Heart left ventricle (tissue), 16 donors: Measurements from ENCODE around the gene SLC26A4. TPM values are rescaled to one million over a fixed set of nuclear protein-coding genes. Genes with fewer than 3 reads are reported as not detected.

Source experiments
- ATAC-seq, 4 donors: fragments of 200-7000 bp; cut with Tn5 transposase; one replicate each; pipeline ENCODE4 v1.9.1; 2020 to 2022; ENCODE audit warnings: moderate library complexity in 4 of 4, mild to moderate bottlenecking in 3 of 4, moderate number of reproducible peaks in 1 of 4
- DNase-seq, 5 donors: peaks; one replicate each; pipeline ENCODE4 v3.0.0-alpha.2; 2020
- H3K27ac ChIP-seq, 12 donors: fragments of 200-600 bp; sonication (generic) in 4 of 12; one replicate each; pipeline versions ENCODE4 v1.5.0 to v1.8.0; 2016 to 2022; ENCODE audit warnings: mild to moderate bottlenecking in 2 of 12
- H3K27me3 ChIP-seq, 9 donors: fragments of 200-600 bp; sonication (generic) in 2 of 9; one replicate each; pipeline versions ENCODE4 v1.5.1 to v1.8.0; 2016 to 2022; ENCODE audit warnings: mild to moderate bottlenecking in 3 of 9
- H3K36me3 ChIP-seq, 9 donors: fragments of 200-600 bp; sonication (generic) in 2 of 9; one replicate each; pipeline versions ENCODE4 v1.5.0 to v1.8.0; 2018 to 2022; ENCODE audit warnings: mild to moderate bottlenecking in 2 of 9
- H3K4me1 ChIP-seq, 12 donors: fragments of 200-600 bp; sonication (generic) in 4 of 12; one replicate each; pipeline versions ENCODE4 v1.5.0 to v1.8.0; 2016 to 2022; ENCODE audit warnings: mild to moderate bottlenecking in 3 of 12
- H3K4me3 ChIP-seq, 12 donors: fragments of 200-600 bp; sonication (generic) in 4 of 12; one replicate each; pipeline versions ENCODE4 v1.5.0 to v1.8.0; 2017 to 2022; ENCODE audit warnings: mild to moderate bottlenecking in 9 of 12, moderate library complexity in 4 of 12
- H3K9me3 ChIP-seq, 12 donors: fragments of 200-600 bp; sonication (generic) in 4 of 12; one replicate each; pipeline versions ENCODE4 v1.5.0 to v1.8.0; 2016 to 2022; ENCODE audit warnings: mild to moderate bottlenecking in 1 of 12
- CTCF ChIP-seq, 12 donors: fragments of 200-600 bp; sonication (generic) in 4 of 12; IDR thresholded peaks; one replicate each; pipeline versions ENCODE4 v1.5.0 to v1.8.0; 2018 to 2022; ENCODE audit warnings: antibody characterized with exemption in 12 of 12, mild to moderate bottlenecking in 5 of 12
- POLR2A ChIP-seq, 2 donors: fragments of 450-650 bp; IDR thresholded peaks; one replicate each; pipeline ENCODE4 v1.6.1; 2017; ENCODE audit warnings: antibody characterized with exemption in 2 of 2, mild to moderate bottlenecking in 2 of 2, moderate library complexity in 2 of 2
- WGBS, 4 donors: extraction: QIAGEN DNeasy Blood & Tissue Kit in 2 of 4; methylation state at CpG; one replicate each; pipeline versions ENCODE4 v1.1.5 to v1.1.7; 2013 to 2018; 5-methylcytosine and 5-hydroxymethylcytosine counted together
- intact Hi-C, 10 donors: fragments of 100-400 bp; cut with DNase I; formaldehyde crosslinking; loops; one replicate each; pipeline versions ENCODE4 v1.11.1 to v1.14.2; 2022
- polyA plus RNA-seq, 2 donors: library from polyadenylated mRNA; stranded (reverse); fragments of 200-250 nt; gene quantifications; one replicate each; pipeline ENCODE4 v1.2.3, GENCODE V29; 2013
- total RNA-seq, 9 donors: library from RNA; depleted of rRNA in 2 of 9; stranded (reverse); fragments of >200 nt in 2 of 9; fragmentation: NEBNext Ultra II Directional in 3 of 9; extraction: Animal tissue kit (Norgen Biotek cat#: 25700) in 3 of 9; gene quantifications; one replicate each; pipeline versions ENCODE4 v1.1.0 to v1.2.4, GENCODE V29; 2016 to 2023
- donor health status: ischemic (EF 13 %, LVEDD 7.1; RV severe dilation, severe dysfunction).
- donor health status: healthy with polysubstance abuse.
- donor health status: DM: no; HTN: yes; CAD: no.
- donor health status: DM: no; HTN: no; CAD: no.
- donor health status: ischemic (EF 25% LVEDD 6.9; RV normal size, moderate dysfunction).
- donor health status: ischemic (EF 25% LVEDD 5.7; RV mildly dilated, moderate dysfunction).
- donor health status: healthy.
- donor health status: DM: yes; HTN: yes; CAD: no.
- donor health status: ischemic (EF 35%, LVEDD 5.7; RV mildly dilated, moderate dysfunction).
- donor health status: nonischemic (EF 11% LVEDD 7.7; RV severe dilation, severe dysfunction).
- donor health status: DM: yes; HTN: yes; CAD: no.
- donor health status: PGD.
- donor health status: ischemic (EF 29% LVEDD 5.4; RV normal size, mild dysfunction).
- donor health status: nonischemic (EF 23%, LVEDD 6.1; RV moderate dilation, normal function).

The SLC26A4 gene
- total and polyA plus RNA-seq, 11 donors, result 0.19 to 1.8 (median 0.42) TPM

GRCh38 chr7:107742678-107743566, 82.3 kb downstream of the SLC26A4 start:
- H3K27me3 ChIP-seq, result no peaks in the 10 kb centered on the region
- peak; percentile 15 to 44 (median 40) for ATAC-seq
- H3K27ac ChIP-seq, result peak overlapping the region; percentile 92 to 99 (median 97)
- H3K9me3 ChIP-seq, result no peaks in the 10 kb centered on the region
- TF ChIP-seq CTCF (IDR thresholded peaks at IDR 0.05) (no peak), POLR2A (IDR thresholded peaks at IDR 0.05) (no peak)
- peaks cover 7 to 43% (median 28%) of the 10 kb centered on the region in 12 donors for H3K4me1 ChIP-seq
- intact Hi-C loops, result loop anchor here (2.0 to 10.0 kb wide), 6 partner anchors 129 to 404 kb away; partner anchors contain the start of genes COG5 (in 1 of the 10) and DUS4L (in 1 of the 10)
- peak overlapping the region; percentile 67 to 94 (median 82) for H3K4me3 ChIP-seq
- WGBS, 4 donors, result 14 to 17% (median 15%) methylated on average over 26 to 29 of the region's 29 CpGs
- DNase-seq, result peak; percentile 50 to 77 (median 63)
- H3K36me3 ChIP-seq, result no peaks in the 10 kb centered on the region

GRCh38 chr7:107743567-107744344, 83.1 kb downstream of the SLC26A4 start, which contains the start of gene CBLL1:
Gene CBLL1, plus strand, starts transcription at chr7:107744142. Its CDS starts 22 bp downstream, at chr7:107744164.
- H3K4me1 ChIP-seq, result peaks cover 7 to 48% (median 28%) of the 10 kb centered on the region in 12 donors
- H3K27me3 ChIP-seq, result no peaks in the 10 kb centered on the region
- H3K9me3 ChIP-seq, result no peaks in the 10 kb centered on the region
- TF ChIP-seq POLR2A (IDR thresholded peaks at IDR 0.05), result peak in 1 of 2 donors; percentile 72
- peak; percentile 51 to 94 (median 74) for TF ChIP-seq CTCF (IDR thresholded peaks at IDR 0.05)
- H3K27ac ChIP-seq, result peak within 1 kb of the TSS; percentile 92 to 99 (median 97)
- peak within 1 kb of the TSS; percentile 67 to 94 (median 82) for H3K4me3 ChIP-seq
- WGBS, 4 donors, result 0 to 1% (median 0%) methylated on average over 14 to 56 of the region's 56 CpGs
- peaks cover 0 to 2% (median 1%) of the 10 kb centered on the region in 9 donors for H3K36me3 ChIP-seq
- peak; percentile 97 to 98 (median 98) for DNase-seq
- intact Hi-C loops, result loop anchor here (2.0 to 10.0 kb wide), 6 partner anchors 129 to 404 kb away; partner anchors contain the start of genes COG5 (in 1 of the 10) and DUS4L (in 1 of the 10)
- peak; percentile 98 to 99 (median 98) for ATAC-seq

DNA sequence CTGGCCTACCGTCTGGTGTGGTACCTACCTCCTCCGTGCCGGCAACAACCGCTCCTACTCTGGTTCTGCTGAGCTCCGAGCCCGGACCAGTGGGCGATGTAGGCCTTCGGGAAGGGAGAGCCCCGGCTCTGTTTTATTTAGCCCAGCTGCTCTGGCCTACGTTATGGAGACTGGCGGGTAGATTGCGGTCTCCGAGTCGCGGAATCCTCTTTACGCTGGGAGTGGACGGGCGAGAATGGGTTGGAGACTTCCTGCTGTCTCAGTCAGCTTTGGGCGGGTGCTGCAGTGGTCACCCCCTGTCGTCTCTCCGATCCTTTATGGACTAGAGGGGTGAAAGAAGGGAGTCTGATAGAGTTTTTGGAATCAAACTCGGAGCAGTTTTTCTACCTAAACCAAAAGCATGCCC, 83.7 kb downstream of the SLC26A4 start:
- H3K4me3 ChIP-seq, result peak overlapping the region; percentile 67 to 94 (median 82)
- H3K27me3 ChIP-seq, result no peaks in the 10 kb centered on the region
- H3K36me3 ChIP-seq, result peaks cover 0 to 8% (median 7%) of the 10 kb centered on the region in 9 donors
- ATAC-seq, result peak; percentile 25 to 50 (median 37)
- TF ChIP-seq POLR2A (IDR thresholded peaks at IDR 0.05) (no peak), CTCF (IDR thresholded peaks at IDR 0.05) (no peak)
- no peak for DNase-seq
- no peaks in the 10 kb centered on the region for H3K9me3 ChIP-seq
- peaks cover 7 to 48% (median 28%) of the 10 kb centered on the region in 12 donors for H3K4me1 ChIP-seq
- 0 to 1% (median 0%) methylated on average over 15 to 22 of the region's 22 CpGs for WGBS, 4 donors
- H3K27ac ChIP-seq, result peak overlapping the region; percentile 92 to 99 (median 97)
- intact Hi-C loops, result loop anchor here in 9 of 10 donors (2.0 to 10.0 kb wide), 6 partner anchors 128 to 403 kb away; partner anchors contain the start of genes COG5 (in 1 of the 9) and DUS4L (in 1 of the 9)
